Activated CD4-positive, alpha-beta T cell treated with anti-CD3 and anti-CD28 coated beads for 1 hour (primary cell): Measurements from ENCODE around the gene INSR.

Source experiments
- DNase-seq: peaks from one replicate; pipeline ENCODE4 v3.0.0-alpha.2; 2020

The INSR gene

DNA sequence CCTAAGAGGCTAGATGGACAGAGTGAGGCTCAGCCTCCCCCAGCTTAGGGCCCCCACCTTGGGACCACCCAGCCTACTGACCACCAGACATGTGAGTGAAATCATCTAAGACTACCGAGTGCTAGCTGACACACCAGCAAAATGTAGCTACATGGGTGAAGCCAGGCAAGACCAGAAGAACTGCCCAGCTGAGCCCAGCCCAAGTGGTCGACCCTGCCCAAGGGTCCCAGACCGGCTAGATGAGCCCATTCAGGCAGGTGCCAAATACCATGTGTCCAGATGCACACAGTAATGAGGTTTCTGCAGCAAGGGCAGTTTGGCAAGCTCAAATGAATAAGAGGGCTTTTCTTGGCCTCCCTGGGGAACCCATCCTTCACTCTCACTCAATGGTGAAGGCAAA lies 168.1 kb downstream of the INSR start:
- no peak for DNase-seq

DNA sequence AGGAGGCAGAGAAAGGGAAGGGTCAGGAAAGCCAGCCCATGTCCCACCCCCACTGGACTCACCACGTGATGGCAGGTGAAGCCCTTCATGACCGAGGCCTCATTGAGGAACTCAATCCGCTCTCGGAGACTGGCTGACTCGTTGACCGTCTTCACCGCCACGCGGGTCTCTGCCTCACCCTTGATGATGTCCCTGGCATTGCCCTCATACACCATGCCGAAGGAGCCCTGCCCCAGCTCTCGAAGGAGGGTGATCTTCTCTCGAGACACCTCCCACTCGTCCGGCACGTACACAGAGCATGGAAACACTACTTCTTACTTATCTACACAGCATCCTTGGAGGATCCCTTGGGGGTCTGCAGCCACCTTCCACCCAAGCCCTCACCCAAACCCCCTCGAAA lies 169.0 kb downstream of the INSR start:
- no peak for DNase-seq

DNA sequence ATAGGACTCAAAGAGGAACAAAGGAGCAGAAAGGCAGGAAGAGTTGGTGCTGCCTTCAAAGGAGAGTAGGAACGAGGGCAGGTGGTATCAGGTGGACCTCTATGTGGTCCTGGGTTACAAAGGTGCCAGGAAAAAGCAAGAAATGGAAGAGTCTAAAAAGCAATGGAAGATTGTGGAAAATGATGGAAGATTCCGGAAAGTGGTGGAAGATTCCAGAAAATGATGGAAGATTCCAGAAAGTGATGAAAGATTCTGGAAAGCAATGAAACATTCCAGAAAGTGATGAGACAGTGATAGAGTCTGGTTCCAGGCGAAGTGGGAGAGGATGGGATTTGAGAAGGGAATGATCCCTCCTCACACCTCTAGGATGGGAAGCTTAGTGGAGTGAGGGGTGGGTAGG lies 169.4 kb downstream of the INSR start:
- DNase-seq = no peak

DNA sequence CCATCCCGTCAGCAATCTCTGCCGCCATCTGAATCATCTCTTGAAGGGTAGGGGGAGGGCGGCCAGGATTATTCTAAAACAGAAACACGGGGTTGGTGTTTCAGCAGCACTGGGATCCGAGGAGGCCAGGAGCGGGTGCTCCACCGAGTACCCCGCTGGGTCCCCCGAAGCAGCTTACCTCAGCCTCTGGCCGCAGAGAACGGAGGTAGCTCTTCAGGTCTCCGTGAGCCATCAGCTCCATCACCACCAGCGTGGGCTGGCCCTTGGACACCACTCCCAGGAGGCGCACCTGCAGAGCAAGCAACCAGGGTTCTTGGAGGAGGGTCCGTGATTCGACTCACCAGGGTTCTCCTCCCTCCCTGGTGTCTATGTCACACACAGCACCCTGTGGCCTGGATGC lies 171.5 kb downstream of the INSR start:
- no peak for DNase-seq

DNA sequence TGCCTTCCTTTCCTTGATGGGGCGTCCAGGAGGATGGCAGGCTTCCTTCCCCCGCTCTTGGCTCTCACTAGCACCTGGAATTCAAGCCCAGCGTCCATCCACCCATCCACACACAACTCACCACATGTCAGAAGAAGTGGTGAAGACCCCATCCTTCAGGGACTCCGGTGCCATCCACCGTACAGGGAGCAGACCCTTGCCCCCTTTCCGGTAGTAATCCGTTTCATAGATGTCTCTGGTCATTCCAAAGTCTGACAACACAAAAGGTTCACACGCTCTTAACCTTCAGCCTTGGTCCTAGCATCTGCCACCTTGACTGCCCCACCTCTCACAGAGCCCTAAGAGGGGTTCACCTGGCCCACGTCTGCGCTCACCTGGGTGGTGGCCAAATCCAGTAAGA lies 173.7 kb downstream of the INSR start:
- no peak for DNase-seq

DNA sequence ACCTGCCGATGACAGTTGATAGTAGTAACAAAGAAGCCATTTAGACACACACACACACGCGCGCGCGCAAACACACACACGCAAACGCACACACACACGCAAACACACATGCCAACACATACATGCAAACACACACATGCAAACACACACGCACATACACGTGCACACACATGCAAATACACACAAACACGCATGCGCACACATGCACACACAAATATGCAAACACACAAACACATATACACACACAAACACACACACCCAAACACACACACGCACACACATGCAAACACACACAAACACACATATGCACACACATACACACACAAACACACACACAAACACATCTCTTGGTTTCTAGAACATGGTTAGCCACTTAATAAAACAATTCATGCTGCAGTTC lies 174.6 kb downstream of the INSR start:
- no peak for DNase-seq

DNA sequence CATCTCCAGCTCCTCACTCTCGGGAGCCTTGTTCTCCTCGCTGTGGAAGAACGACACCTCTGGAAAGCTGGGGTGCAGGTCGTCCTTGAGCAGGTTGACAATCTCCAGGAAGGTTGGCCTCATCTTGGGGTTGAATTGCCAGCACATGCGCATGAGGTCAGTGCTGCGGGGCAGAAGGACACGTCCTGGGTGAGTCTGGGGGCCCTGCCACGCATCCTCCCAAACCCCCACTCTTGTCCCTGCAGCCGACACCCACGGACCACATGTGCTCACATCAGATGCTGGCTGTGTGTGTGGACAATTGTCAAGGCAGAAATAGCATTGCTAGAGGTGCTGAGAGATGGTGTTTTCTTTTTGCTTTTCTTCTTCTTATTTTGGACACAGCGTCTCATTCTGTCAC lies 177.0 kb downstream of the INSR start:
- no peak for DNase-seq

DNA sequence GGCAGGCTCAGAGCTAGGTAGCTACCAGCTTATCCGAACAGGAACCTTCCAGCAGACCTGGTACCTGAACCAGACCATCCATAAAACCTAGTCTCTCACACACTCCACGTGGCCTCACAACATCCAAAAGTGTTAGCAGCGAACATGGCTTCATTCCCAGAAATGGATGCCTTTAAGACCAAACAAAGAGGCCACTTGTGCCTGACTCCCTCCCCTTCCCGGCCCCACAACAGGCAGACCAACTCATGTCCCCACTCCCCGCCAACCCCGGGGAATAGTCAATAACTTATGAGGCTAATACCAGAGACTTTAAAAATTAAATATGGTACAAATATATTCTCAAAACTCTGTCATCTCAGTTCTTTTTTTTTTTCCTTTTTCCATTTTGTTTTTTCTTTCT lies 178.5 kb downstream of the INSR start:
- no peak for DNase-seq

- DNase-seq = no peak
These were observed 181.0 kb downstream of the INSR start for GRCh38 chr19:7113233-7113632.

DNA sequence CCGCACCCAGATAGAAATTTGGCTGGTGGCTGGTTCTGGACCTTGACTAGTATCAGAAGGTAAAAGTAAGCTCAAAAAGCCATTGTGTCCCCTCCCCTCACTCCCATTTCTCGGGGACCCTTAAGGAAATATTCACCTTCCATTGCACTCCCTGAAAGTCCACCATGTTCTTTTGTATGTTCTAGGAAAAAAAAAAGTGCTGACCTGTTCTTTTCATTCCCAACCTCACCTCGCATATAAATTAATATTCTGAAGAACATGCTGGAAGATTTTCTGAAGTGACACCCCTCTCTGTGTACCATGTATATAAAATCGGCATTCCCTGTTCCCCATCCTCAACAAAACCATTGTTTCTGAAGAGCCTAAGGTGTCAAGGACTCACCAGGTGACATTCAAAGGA lies 181.5 kb downstream of the INSR start:
- no peak for DNase-seq

DNA sequence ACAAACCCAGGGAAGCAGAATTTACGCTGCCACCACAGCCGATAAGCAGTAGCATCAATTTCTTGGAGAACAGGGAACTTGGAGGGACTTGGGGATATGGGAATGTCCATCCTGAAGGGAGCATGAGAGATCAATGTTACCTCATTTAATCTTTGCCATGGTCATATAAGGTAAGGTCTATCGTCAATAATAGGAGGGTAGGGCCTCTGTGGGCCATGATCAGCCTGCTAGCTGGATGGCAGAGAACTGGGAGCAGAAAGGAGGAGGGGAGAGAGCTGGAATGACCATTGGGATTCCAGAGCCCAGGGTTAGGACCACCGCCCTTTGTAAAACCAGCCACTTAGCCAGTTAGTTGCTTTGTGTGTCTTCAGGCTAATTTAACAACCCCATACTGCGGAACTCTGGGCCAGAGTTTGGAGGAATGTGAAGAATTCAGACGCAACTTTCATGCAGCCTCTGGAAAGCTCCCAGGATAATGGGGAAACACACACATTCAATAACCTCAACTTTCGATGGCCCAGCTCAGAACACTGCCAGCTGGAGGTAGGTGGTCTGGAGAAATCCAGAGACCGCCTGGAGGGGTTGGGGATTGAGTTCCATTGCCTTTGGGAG lies 184.4 kb downstream of the INSR start:
- DNase-seq = no peak

GRCh38 chr19:7106711-7107657 lies 187.2 kb downstream of the INSR start:
- no peak for DNase-seq

- DNase-seq = no peak
These were observed 189.3 kb downstream of the INSR start for GRCh38 chr19:7104747-7105447.

DNA sequence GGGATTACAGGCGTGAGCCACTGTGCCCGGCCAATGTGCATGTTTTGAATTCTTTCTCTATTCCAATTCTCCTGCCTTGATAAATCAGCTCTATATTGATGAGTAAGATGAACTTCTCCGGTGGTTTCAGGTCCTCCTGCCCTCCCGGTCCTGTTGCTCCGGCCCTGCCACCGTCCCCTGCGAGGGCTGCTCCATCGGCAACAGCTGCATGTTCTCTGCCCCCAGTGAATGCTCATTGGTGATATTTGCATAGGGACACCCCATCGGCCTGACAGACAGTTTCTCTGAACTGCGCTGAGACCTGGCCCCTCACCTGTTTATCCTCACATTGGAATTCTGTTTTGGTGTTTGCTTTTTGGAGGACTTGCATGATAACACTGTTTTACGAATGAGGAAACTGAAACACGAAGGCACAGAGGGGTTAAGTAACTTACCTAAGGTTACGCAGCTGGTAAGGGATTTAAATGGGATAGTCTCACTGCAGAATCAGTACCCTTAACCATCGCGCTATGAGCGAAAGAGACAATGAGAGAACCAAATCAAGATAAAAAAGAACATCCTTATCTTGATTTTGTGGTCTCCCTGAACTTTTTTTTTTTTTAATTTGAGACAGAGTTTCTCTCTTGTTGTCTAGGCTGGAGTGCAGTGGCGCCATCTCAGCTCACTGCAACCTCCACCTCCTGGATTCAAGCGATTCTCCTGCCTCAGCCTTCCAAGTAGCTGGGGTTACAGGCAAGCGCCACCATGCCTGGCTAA lies 192.5 kb downstream of the INSR start:
- no peak for DNase-seq

- DNase-seq = no peak
These were observed 194.7 kb downstream of the INSR start for GRCh38 chr19:7099597-7099921.

GRCh38 chr19:7098701-7099596 lies 195.3 kb downstream of the INSR start:
- peak; percentile 82 for DNase-seq

- no peak for DNase-seq
These were observed 196.1 kb downstream of the INSR start for GRCh38 chr19:7098096-7098495.

GRCh38 chr19:7088999-7089398 lies 205.2 kb downstream of the INSR start:
- no peak for DNase-seq

GRCh38 chr19:7083076-7083956 lies 210.9 kb downstream of the INSR start:
- DNase-seq = no peak

DNA sequence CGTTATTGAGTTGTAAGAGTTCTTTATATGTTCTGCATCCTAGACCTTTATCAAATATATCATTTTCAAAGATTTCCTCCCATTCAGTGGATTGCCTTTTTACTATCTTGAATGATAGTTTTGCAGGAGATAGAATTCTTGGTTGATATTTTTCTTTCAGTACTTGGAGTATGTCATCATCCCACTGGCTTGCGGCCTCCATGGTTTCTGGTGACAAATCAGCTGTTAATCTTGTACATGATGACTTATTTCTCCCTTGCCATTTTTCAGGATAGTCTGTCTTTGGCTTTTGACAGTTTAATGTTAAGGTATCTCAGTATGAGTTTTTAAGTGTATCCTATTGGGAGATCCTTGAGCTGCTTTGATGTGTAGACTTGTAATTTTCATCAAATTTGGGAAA lies 216.2 kb downstream of the INSR start:
- DNase-seq = no peak

DNA sequence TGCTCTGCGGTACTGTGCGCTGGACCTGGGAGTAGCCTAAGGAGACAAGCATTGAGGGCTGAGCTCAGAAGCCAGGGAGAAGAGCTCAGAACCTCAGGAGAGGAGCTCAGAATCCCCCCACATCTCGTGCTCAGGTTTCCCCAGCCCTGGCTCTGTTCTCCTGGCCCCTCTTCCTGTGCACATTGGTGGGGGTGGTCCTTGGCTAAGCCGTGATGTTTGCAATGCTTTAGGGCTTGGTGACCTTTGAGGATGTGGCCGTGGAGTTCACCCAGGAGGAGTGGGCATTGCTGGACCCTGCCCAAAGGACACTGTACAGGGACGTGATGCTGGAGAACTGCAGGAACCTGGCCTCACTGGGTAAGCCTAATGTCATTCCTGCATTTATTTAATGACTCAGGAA lies 218.1 kb downstream of the INSR start:
- DNase-seq = no peak
